Measurements from ENCODE around the gene BUD13. TPM values are rescaled to one million over a fixed set of nuclear protein-coding genes. Genes with fewer than 3 reads are reported as not detected.

Gene BUD13
- polyA plus RNA-seq, 1 donor from 2014 or later, result 19.1 TPM

DNA sequence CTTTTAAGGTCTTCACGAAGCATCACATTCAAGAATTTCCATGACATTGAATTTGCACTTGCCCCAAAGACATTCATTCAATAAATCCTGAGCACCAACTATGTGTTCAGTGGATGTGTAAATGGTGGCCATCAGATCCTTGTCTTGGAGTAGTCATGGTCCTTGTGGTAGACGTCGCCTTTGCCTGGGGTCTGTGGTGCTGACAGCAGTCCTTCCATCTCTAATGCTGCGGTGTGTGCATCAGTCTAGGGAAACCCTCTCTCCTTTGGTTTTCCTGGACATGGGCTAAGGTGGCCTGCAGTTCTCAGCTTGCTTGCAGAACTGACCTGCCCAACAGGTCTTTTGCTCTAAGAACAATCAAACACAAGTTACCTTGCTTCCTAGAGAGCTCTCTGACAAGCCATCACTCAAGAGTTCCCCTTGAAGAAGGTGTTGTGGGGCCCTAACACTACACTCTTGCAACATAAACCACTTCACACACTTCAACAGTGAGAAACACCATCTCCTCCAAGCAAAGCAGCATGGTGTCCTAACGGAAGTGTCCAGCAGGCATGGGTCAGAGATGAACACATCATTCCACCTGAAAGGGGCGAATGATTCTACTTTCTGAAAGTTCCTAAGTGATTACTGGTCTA, 72.1 kb downstream of the BUD13 start:
- no peaks in the 10 kb centered on the region for H3K79me2 ChIP-seq (replicated peaks; ENCODE audit: insufficient read depth, low read length)
- no peaks in the 10 kb centered on the region for H4K20me1 ChIP-seq (ENCODE audit: insufficient read depth)
- H3K4me2 ChIP-seq (ENCODE audit: low read length), result no peak overlapping the region
- no peaks in the 10 kb centered on the region for H3K9me3 ChIP-seq (ENCODE audit: low read length)
- H3K27ac ChIP-seq (ENCODE audit: low read length), result no peak overlapping the region
- no peak overlapping the region for H3K9ac ChIP-seq (ENCODE audit: low read length)
- no peak overlapping the region for H2AFZ ChIP-seq (ENCODE audit: low read depth, low read length)
- H3K4me3 ChIP-seq (ENCODE audit: low read length), result no peak overlapping the region
- no peaks in the 10 kb centered on the region for H3K9me2 ChIP-seq (ENCODE audit: insufficient read depth, low read length)
- H3K27me3 ChIP-seq (ENCODE audit: insufficient read depth, low read depth, low read length), result no peaks in the 10 kb centered on the region
- TF ChIP-seq EP300 (conservative IDR thresholded peaks at IDR 0.05; ENCODE audit: poor library complexity, severe bottlenecking) (no peak), POLR2AphosphoS5 (IDR thresholded peaks at IDR 0.05) (no peak)
- TF ChIP-seq, protein P1, sequence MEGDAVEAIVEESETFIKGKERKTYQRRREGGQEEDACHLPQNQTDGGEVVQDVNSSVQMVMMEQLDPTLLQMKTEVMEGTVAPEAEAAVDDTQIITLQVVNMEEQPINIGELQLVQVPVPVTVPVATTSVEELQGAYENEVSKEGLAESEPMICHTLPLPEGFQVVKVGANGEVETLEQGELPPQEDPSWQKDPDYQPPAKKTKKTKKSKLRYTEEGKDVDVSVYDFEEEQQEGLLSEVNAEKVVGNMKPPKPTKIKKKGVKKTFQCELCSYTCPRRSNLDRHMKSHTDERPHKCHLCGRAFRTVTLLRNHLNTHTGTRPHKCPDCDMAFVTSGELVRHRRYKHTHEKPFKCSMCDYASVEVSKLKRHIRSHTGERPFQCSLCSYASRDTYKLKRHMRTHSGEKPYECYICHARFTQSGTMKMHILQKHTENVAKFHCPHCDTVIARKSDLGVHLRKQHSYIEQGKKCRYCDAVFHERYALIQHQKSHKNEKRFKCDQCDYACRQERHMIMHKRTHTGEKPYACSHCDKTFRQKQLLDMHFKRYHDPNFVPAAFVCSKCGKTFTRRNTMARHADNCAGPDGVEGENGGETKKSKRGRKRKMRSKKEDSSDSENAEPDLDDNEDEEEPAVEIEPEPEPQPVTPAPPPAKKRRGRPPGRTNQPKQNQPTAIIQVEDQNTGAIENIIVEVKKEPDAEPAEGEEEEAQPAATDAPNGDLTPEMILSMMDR (IDR thresholded peaks at IDR 0.05; ENCODE audit: poor library complexity, severe bottlenecking), result no peak
- no peaks in the 10 kb centered on the region for H3K36me3 ChIP-seq (ENCODE audit: insufficient read depth, low read length)
- no peaks in the 10 kb centered on the region for H3F3A ChIP-seq (ENCODE audit: insufficient read depth, low read length, poor library complexity, severe bottlenecking)

Other genes with a start within 250 kb of the BUD13 start
- 34.5 and 64.7 TPM in 2 replicates for gene ZPR1, start 15.0 kb upstream of the BUD13 start, polyA plus RNA-seq
- not detected in 2 replicates for gene APOA5, start 18.9 kb upstream of the BUD13 start, polyA plus RNA-seq
- gene APOA4, start 50.3 kb upstream of the BUD13 start, polyA plus RNA-seq, result not detected in 2 replicates
- gene APOC3, start 56.9 kb upstream of the BUD13 start, polyA plus RNA-seq, result not detected in 2 replicates
- gene APOA1, start 64.6 kb upstream of the BUD13 start, polyA plus RNA-seq, result not detected in 2 replicates